Activated B cell treated with CpG ODN at 0.5 μM for 24 hours (primary cell): ENCODE results near the gene MYADM. TPM values are rescaled to one million over a fixed set of nuclear protein-coding genes. Genes with fewer than 3 reads are reported as not detected.

Source experiments
- ATAC-seq: fragments of 200-7000 bp; cut with Tn5 transposase; one replicate; pipeline ENCODE4 v1.10.0; 2021; ENCODE audit warnings: low read depth, mild to moderate bottlenecking, moderate library complexity
- CTCF ChIA-PET: fragments of 350-600 bp; sonication (Branson Sonifier 250); formaldehyde crosslinking; loops from one replicate; lab custom pipeline; 2021; ENCODE audit warnings: antibody characterized with exemption; lab: Charles Lee
- POLR2A ChIA-PET: fragments of 350-600 bp; sonication (Branson Sonifier 250); formaldehyde crosslinking; loops from one replicate; lab custom pipeline; 2021; ENCODE audit warnings: antibody characterized with exemption; lab: Charles Lee
- DNase-seq: peaks from one replicate; pipeline ENCODE4 v3.0.0; 2022
- H3K27ac Mint-ChIP-seq: one replicate; pipeline ENCODE4 v1.8.0; 2020; ENCODE audit warnings: mixed read lengths
- H3K27me3 Mint-ChIP-seq: one replicate; pipeline ENCODE4 v1.8.0; 2021; ENCODE audit warnings: mixed read lengths
- H3K36me3 Mint-ChIP-seq: one replicate; pipeline ENCODE4 v1.8.0; 2021; ENCODE audit warnings: low read depth, mixed read lengths
- H3K4me1 Mint-ChIP-seq: one replicate; pipeline ENCODE4 v1.8.0; 2021; ENCODE audit warnings: mixed read lengths
- H3K4me3 Mint-ChIP-seq: one replicate; pipeline ENCODE4 v1.8.0; 2020; ENCODE audit warnings: mild to moderate bottlenecking, mixed read lengths
- H3K9me3 Mint-ChIP-seq: one replicate; pipeline ENCODE4 v1.8.0; 2020; ENCODE audit warnings: mixed read lengths
- CTCF ChIP-seq: fragments of 200-600 bp; IDR thresholded peaks from one replicate; pipeline ENCODE4 v1.8.0; 2022; ENCODE audit warnings: antibody characterized with exemption, mild to moderate bottlenecking
- intact Hi-C: fragments of 100-400 bp; cut with micrococcal nuclease; formaldehyde crosslinking; loops from one replicate; pipeline ENCODE4 v1.15.1; 2024
- total RNA-seq: library from RNA; stranded (reverse); gene quantifications from 2 replicates; pipeline ENCODE4 v1.2.3, GENCODE V29; 2022

Gene MYADM
- total RNA-seq, 1 donor from 2014 or later = 10.9 TPM

GRCh38 chr19:53903055-53903680 lies 35.5 kb downstream of the MYADM start:
- CTCF ChIA-PET = no interaction called here
- POLR2A ChIA-PET = no interaction called here
- H3K36me3 Mint-ChIP-seq = no peaks in the 10 kb centered on the region
- H3K4me3 Mint-ChIP-seq = no peak overlapping the region
- peak overlapping the region; percentile 46 for H3K27ac Mint-ChIP-seq
- no peak for TF ChIP-seq CTCF
- ATAC-seq = no peak
- peaks cover 16% of the 10 kb centered on the region for H3K4me1 Mint-ChIP-seq
- H3K9me3 Mint-ChIP-seq = no peaks in the 10 kb centered on the region
- intact Hi-C loops = no loop called here
- H3K27me3 Mint-ChIP-seq = peaks cover 62% of the 10 kb centered on the region
- DNase-seq = no peak

- DNase-seq (no peak), ATAC-seq (no peak)
- no peak overlapping the region for H3K4me3 Mint-ChIP-seq
- no peak for TF ChIP-seq CTCF
- H3K36me3 Mint-ChIP-seq = no peaks in the 10 kb centered on the region
- ChIA-PET CTCF (no interaction called here), POLR2A (no interaction called here)
- H3K27me3 Mint-ChIP-seq = peaks cover 62% of the 10 kb centered on the region
- no peaks in the 10 kb centered on the region for H3K9me3 Mint-ChIP-seq
- peaks cover 22% of the 10 kb centered on the region for H3K4me1 Mint-ChIP-seq
- intact Hi-C loops = no loop called here
- H3K27ac Mint-ChIP-seq = no peak overlapping the region
Observed at GRCh38 chr19:53904909-53905308, 37.2 kb downstream of the MYADM start.

GRCh38 chr19:53905787-53906186 lies 38.1 kb downstream of the MYADM start:
- DNase-seq (no peak), ATAC-seq (no peak)
- no peak overlapping the region for H3K4me3 Mint-ChIP-seq
- H3K4me1 Mint-ChIP-seq = peaks cover 23% of the 10 kb centered on the region
- H3K27me3 Mint-ChIP-seq = peaks cover 63% of the 10 kb centered on the region
- H3K36me3 Mint-ChIP-seq = no peaks in the 10 kb centered on the region
- no peak for TF ChIP-seq CTCF
- intact Hi-C loops = loop anchor here (2.0 kb wide), 1 partner anchor 63 kb away; no protein-coding TSS in a partner anchor
- H3K27ac Mint-ChIP-seq = no peak overlapping the region
- H3K9me3 Mint-ChIP-seq = no peaks in the 10 kb centered on the region
- ChIA-PET POLR2A (no interaction called here), CTCF (no interaction called here)

GRCh38 chr19:53906211-53907192 lies 38.8 kb downstream of the MYADM start:
- ATAC-seq (peak; percentile 67), DNase-seq (peak; percentile 57)
- CTCF ChIA-PET = no interaction called here
- peaks cover 23% of the 10 kb centered on the region for H3K4me1 Mint-ChIP-seq
- H3K4me3 Mint-ChIP-seq = no peak overlapping the region
- peaks cover 66% of the 10 kb centered on the region for H3K27me3 Mint-ChIP-seq
- POLR2A ChIA-PET = no interaction called here
- intact Hi-C loops = loop anchor here (2.0 kb wide), 1 partner anchor 64 kb away; no protein-coding TSS in a partner anchor
- H3K9me3 Mint-ChIP-seq = no peaks in the 10 kb centered on the region
- TF ChIP-seq CTCF = no peak
- H3K36me3 Mint-ChIP-seq = no peaks in the 10 kb centered on the region
- H3K27ac Mint-ChIP-seq = no peak overlapping the region

GRCh38 chr19:53907193-53907581 lies 39.5 kb downstream of the MYADM start:
- Mint-ChIP-seq H3K36me3 (no peaks in the 10 kb centered on the region), H3K9me3 (no peaks in the 10 kb centered on the region), H3K4me1 (peaks cover 23% of the 10 kb centered on the region), H3K27me3 (peaks cover 73% of the 10 kb centered on the region), H3K27ac (no peak overlapping the region), H3K4me3 (no peak overlapping the region)
- POLR2A ChIA-PET = no interaction called here
- intact Hi-C loops = loop anchor here (2.0 kb wide), 1 partner anchor 64 kb away; no protein-coding TSS in a partner anchor
- DNase-seq = no peak
- no peak for TF ChIP-seq CTCF
- CTCF ChIA-PET = no interaction called here
- no peak for ATAC-seq
